CD4-positive, alpha-beta T cell (primary cell): ENCODE measurements around the gene KCNIP4. TPM values are rescaled to one million over a fixed set of nuclear protein-coding genes. Genes with fewer than 3 reads are reported as not detected.
"Not testable (repeated sequence)": the region's sequence is repeated elsewhere in the genome, so short reads cannot be mapped to it uniquely, and the experiment has no call there.

Experiments used
- ATAC-seq: fragments of 200-7000 bp; cut with Tn5 transposase; one replicate; pipeline ENCODE4 v1.10.0; 2022; ENCODE audit warnings: mild to moderate bottlenecking; ENCODE audit not compliant: poor library complexity
- CTCF ChIA-PET: fragments of 350-600 bp; sonication (Branson Sonifier 250); formaldehyde crosslinking; loops from one replicate; lab custom pipeline; 2021; ENCODE audit warnings: antibody characterized with exemption, inconsistent platforms; lab: Charles Lee
- POLR2A ChIA-PET: fragments of 350-600 bp; sonication (Branson Sonifier 250); formaldehyde crosslinking; loops from one replicate; lab custom pipeline; 2021; ENCODE audit warnings: antibody characterized with exemption, inconsistent platforms; lab: Charles Lee
- DNase-seq, 14 experiments: peaks; one replicate each; pipeline ENCODE4 v3.0.0-alpha.2; 2013 to 2020; ENCODE audit warnings: mixed read lengths in 2 of 14
- H3K27ac ChIP-seq, 2 donors: one replicate each; pipeline versions ENCODE4 v1.5.1 to v1.7.0; 2013; ENCODE audit warnings: low read length in 2 of 2, low read depth in 1 of 2, mild to moderate bottlenecking in 1 of 2
- H3K27me3 ChIP-seq, 2 experiments: 1 replicate in 1 of 2; 2 replicates in 1 of 2; pipeline versions ENCODE4 v1.6.1 to v1.7.0; 2013; ENCODE audit warnings: low read length in 2 of 2, control low read depth in 1 of 2, mild to moderate bottlenecking in 1 of 2, moderate library complexity in 1 of 2; ENCODE audit not compliant: insufficient read depth in 2 of 2, control insufficient read depth in 1 of 2
- H3K36me3 ChIP-seq: one replicate; pipeline ENCODE4 v1.6.1; 2013; ENCODE audit warnings: low read length, control low read depth; ENCODE audit not compliant: insufficient read depth
- H3K4me1 ChIP-seq: one replicate; pipeline ENCODE4 v1.6.1; 2013; ENCODE audit warnings: low read length, control low read depth; ENCODE audit not compliant: insufficient read depth
- H3K4me3 ChIP-seq: one replicate; pipeline ENCODE4 v1.5.1; 2013; ENCODE audit warnings: mild to moderate bottlenecking, low read length, moderate library complexity
- H3K9me3 ChIP-seq, 2 experiments: 1 replicate in 1 of 2; 2 replicates in 1 of 2; pipeline versions ENCODE4 v1.6.1 to v1.7.0; 2013; ENCODE audit warnings: low read length in 2 of 2, mild to moderate bottlenecking in 2 of 2, control low read depth in 1 of 2, moderate library complexity in 1 of 2; ENCODE audit not compliant: control insufficient read depth in 1 of 2, insufficient read depth in 1 of 2
- H3K27ac Mint-ChIP-seq: one replicate; pipeline ENCODE4 v1.8.0; 2020; ENCODE audit warnings: mixed read lengths
- H3K27me3 Mint-ChIP-seq: one replicate; pipeline ENCODE4 v1.8.0; 2021; ENCODE audit warnings: mixed read lengths
- H3K36me3 Mint-ChIP-seq: one replicate; pipeline ENCODE4 v1.8.0; 2021; ENCODE audit warnings: low read depth, mixed read lengths
- H3K4me1 Mint-ChIP-seq: one replicate; pipeline ENCODE4 v1.8.0; 2021; ENCODE audit warnings: low read depth, mixed read lengths
- H3K4me3 Mint-ChIP-seq: one replicate; pipeline ENCODE4 v1.8.0; 2020; ENCODE audit warnings: mild to moderate bottlenecking, mixed read lengths
- H3K9me3 Mint-ChIP-seq: one replicate; pipeline ENCODE4 v1.8.0; 2020; ENCODE audit warnings: mixed read lengths
- CTCF ChIP-seq: fragments of 200-600 bp; IDR thresholded peaks from one replicate; pipeline ENCODE4 v1.8.0; 2022; ENCODE audit warnings: antibody characterized with exemption, mild to moderate bottlenecking
- intact Hi-C, 2 experiments: fragments of 100-400 bp; cut with DNase I in 1 of 2; cut with micrococcal nuclease in 1 of 2; formaldehyde crosslinking; loops; one replicate each; pipeline versions ENCODE4 v1.15.1 to v1.9.0; 2023 to 2025; cut with DNase I, micrococcal nuclease
- total RNA-seq, 174 experiments: library from RNA in 2 of 174; stranded (reverse) in 2 of 174; gene quantifications; one replicate each; pipeline ENCODE4 v1.2.3 and lab custom pipeline; 2021 to 2026

The KCNIP4 gene
- total RNA-seq, 2 experiments from 2014 or later: not detected

- Histone ChIP-seq H3K4me1 (no peaks in the 10 kb centered on the region), H3K27ac (no peak overlapping the region), H3K4me3 (no peak overlapping the region), H3K36me3 (no peaks in the 10 kb centered on the region), H3K9me3 (peaks cover 0 to 4% of the 10 kb centered on the region in 2 experiments), H3K27me3 (no peaks in the 10 kb centered on the region)
- no peak for TF ChIP-seq CTCF
- H3K4me1 Mint-ChIP-seq: no peaks in the 10 kb centered on the region
- POLR2A ChIA-PET: no interaction called here
- no peaks in the 10 kb centered on the region for H3K36me3 Mint-ChIP-seq
- intact Hi-C loops: no loop called here
- no peaks in the 10 kb centered on the region for H3K9me3 Mint-ChIP-seq
- no peak for DNase-seq
- no peak overlapping the region for H3K4me3 Mint-ChIP-seq
- H3K27ac Mint-ChIP-seq: no peak overlapping the region
- CTCF ChIA-PET: no interaction called here
- ATAC-seq: no peak
- H3K27me3 Mint-ChIP-seq: no peaks in the 10 kb centered on the region
Measured at GRCh38 chr4:20787940-20788665, 1160.5 kb downstream of the KCNIP4 start.

GRCh38 chr4:20783134-20783533, 1165.4 kb downstream of the KCNIP4 start:
- H3K27me3 ChIP-seq, H3K4me1 ChIP-seq, H3K27ac ChIP-seq, CTCF ChIA-PET, H3K27ac Mint-ChIP-seq, DNase-seq, H3K36me3 ChIP-seq, H3K4me1 Mint-ChIP-seq, H3K27me3 Mint-ChIP-seq, H3K36me3 Mint-ChIP-seq, ATAC-seq, POLR2A ChIA-PET, H3K4me3 Mint-ChIP-seq, H3K4me3 ChIP-seq, intact Hi-C loops: not testable (repeated sequence)
- peaks cover 7 to 13% of the 10 kb centered on the region in 2 experiments for H3K9me3 ChIP-seq
- peaks cover 11% of the 10 kb centered on the region for H3K9me3 Mint-ChIP-seq

GRCh38 chr4:20778896-20779295, 1169.7 kb downstream of the KCNIP4 start:
- H3K4me1 ChIP-seq: no peaks in the 10 kb centered on the region
- intact Hi-C loops: no loop called here
- ChIA-PET CTCF (no interaction called here), POLR2A (no interaction called here)
- DNase-seq: no peak
- peaks cover 11% of the 10 kb centered on the region for H3K9me3 Mint-ChIP-seq
- no peak overlapping the region for H3K4me3 ChIP-seq
- H3K27ac ChIP-seq: no peak overlapping the region
- ATAC-seq: no peak
- H3K27me3 Mint-ChIP-seq: no peaks in the 10 kb centered on the region
- no peak for TF ChIP-seq CTCF
- H3K36me3 ChIP-seq: no peaks in the 10 kb centered on the region
- no peaks in the 10 kb centered on the region for H3K36me3 Mint-ChIP-seq
- H3K4me3 Mint-ChIP-seq: no peak overlapping the region
- H3K9me3 ChIP-seq: peaks cover 7 to 13% of the 10 kb centered on the region in 2 experiments
- H3K27me3 ChIP-seq: no peaks in the 10 kb centered on the region
- H3K27ac Mint-ChIP-seq: no peak overlapping the region
- no peaks in the 10 kb centered on the region for H3K4me1 Mint-ChIP-seq
